GM23338 (cell line): ENCODE data around the gene NGFR. TPM values are rescaled to one million over a fixed set of nuclear protein-coding genes. Genes with fewer than 3 reads are reported as not detected.

ENCODE experiments used
- ATAC-seq: fragments of 200-7000 bp; cut with Tn5 transposase; 3 replicates; pipeline ENCODE4 v1.9.1; 2020
- DNase-seq: peaks from one replicate; pipeline ENCODE4 v3.0.0-alpha.2; 2015; ENCODE audit warnings: low spot score
- H2AFZ ChIP-seq: fragments of 200-600 bp; sonication (generic); 2 replicates; pipeline ENCODE4 v1.8.0; 2016; ENCODE audit warnings: antibody characterized with exemption, mild to moderate bottlenecking, moderate library complexity
- H3F3A ChIP-seq: fragments of 200-600 bp; sonication (generic); replicated peaks from 2 replicates; pipeline ENCODE4 v1.8.0; 2017; ENCODE audit warnings: antibody characterized with exemption, mixed run types, low read depth
- H3K27ac ChIP-seq: fragments of 200-600 bp; sonication (generic); 2 replicates; pipeline ENCODE4 v1.6.1; 2016; ENCODE audit warnings: low read depth
- H3K27me3 ChIP-seq: fragments of 200-600 bp; sonication (generic); 2 replicates; pipeline ENCODE4 v1.8.0; 2016; ENCODE audit warnings: mild to moderate bottlenecking, mixed run types, moderate library complexity; ENCODE audit not compliant: insufficient read depth
- H3K36me3 ChIP-seq: fragments of 200-600 bp; sonication (generic); 2 replicates; pipeline ENCODE4 v1.8.0; 2016; ENCODE audit warnings: mild to moderate bottlenecking; ENCODE audit not compliant: insufficient read depth
- H3K4me1 ChIP-seq: fragments of 200-600 bp; sonication (generic); 2 replicates; pipeline ENCODE4 v1.8.0; 2016; ENCODE audit warnings: mild to moderate bottlenecking, moderate library complexity; ENCODE audit not compliant: insufficient read depth
- H3K4me2 ChIP-seq: fragments of 200-600 bp; sonication (generic); 2 replicates; pipeline ENCODE4 v1.7.1; 2017; ENCODE audit warnings: mixed run types
- H3K4me3 ChIP-seq: fragments of 200-600 bp; sonication (generic); 2 replicates; pipeline ENCODE4 v1.6.1; 2016; ENCODE audit warnings: mixed run types
- H3K79me2 ChIP-seq: fragments of 200-600 bp; sonication (generic); replicated peaks from 2 replicates; pipeline ENCODE4 v1.8.0; 2017; ENCODE audit warnings: mild to moderate bottlenecking; ENCODE audit not compliant: insufficient read depth
- H3K9me2 ChIP-seq: fragments of 200-600 bp; sonication (generic); 2 replicates; pipeline ENCODE4 v1.8.0; 2017; ENCODE audit not compliant: insufficient read depth
- H4K20me1 ChIP-seq: fragments of 200-600 bp; sonication (generic); replicated peaks from 2 replicates; pipeline ENCODE4 v1.8.0; 2017; ENCODE audit warnings: mild to moderate bottlenecking; ENCODE audit not compliant: insufficient read depth
- H3K27ac Mint-ChIP-seq: 2 replicates; pipeline ENCODE4 v1.8.0; 2020; ENCODE audit warnings: inconsistent platforms, mild to moderate bottlenecking, moderate library complexity, mixed read lengths
- H3K27me3 Mint-ChIP-seq: 3 replicates; pipeline ENCODE4 v1.8.0; 2022; ENCODE audit warnings: low read depth, mild to moderate bottlenecking, moderate library complexity, mixed read lengths, inconsistent platforms; ENCODE audit not compliant: insufficient read depth, poor library complexity
- H3K36me3 Mint-ChIP-seq: 3 replicates; pipeline ENCODE4 v1.8.0; 2021; ENCODE audit warnings: low read depth, mild to moderate bottlenecking, inconsistent platforms, moderate library complexity, mixed read lengths
- H3K4me1 Mint-ChIP-seq: 3 replicates; pipeline ENCODE4 v1.8.0; 2020; ENCODE audit warnings: mild to moderate bottlenecking, inconsistent platforms, mixed read lengths
- H3K4me3 Mint-ChIP-seq: 3 replicates; pipeline ENCODE4 v1.8.0; 2021; ENCODE audit warnings: moderate library complexity, mild to moderate bottlenecking, inconsistent platforms, mixed read lengths
- H3K9me3 Mint-ChIP-seq: 3 replicates; pipeline ENCODE4 v1.8.0; 2020; ENCODE audit warnings: moderate library complexity, mild to moderate bottlenecking, inconsistent platforms, mixed read lengths
- CTCF ChIP-seq, 2 experiments: fragments of 200-600 bp in 1 of 2; sonication (generic) in 1 of 2; conservative IDR thresholded peaks; 2 replicates each; pipeline versions ENCODE4 v1.5.1 to v1.6.1; 2016 to 2017; ENCODE audit warnings: antibody characterized with exemption in 2 of 2, low read depth in 2 of 2, mild to moderate bottlenecking in 2 of 2, moderate library complexity in 1 of 2
- ETS1 ChIP-seq: IDR thresholded peaks from 2 replicates; pipeline ENCODE4 v1.6.1; 2016; ENCODE audit warnings: antibody characterized with exemption
- EZH2phosphoT487 ChIP-seq: fragments of 200-600 bp; sonication (generic); IDR thresholded peaks from one replicate; pipeline ENCODE4 v1.8.1; 2018; ENCODE audit warnings: antibody characterized with exemption; ENCODE audit not compliant: unreplicated experiment
- JUNB ChIP-seq: IDR thresholded peaks from one replicate; pipeline ENCODE4 v1.6.1; 2016; ENCODE audit warnings: antibody characterized with exemption; ENCODE audit not compliant: unreplicated experiment
- NANOG ChIP-seq: IDR thresholded peaks from 2 replicates; pipeline ENCODE4 v1.6.1; 2016; ENCODE audit warnings: antibody characterized with exemption, borderline replicate concordance
- POLR2AphosphoS5 ChIP-seq: IDR thresholded peaks from 2 replicates; pipeline ENCODE4 v1.6.1; 2016; ENCODE audit warnings: antibody characterized with exemption, low read depth
- polyA plus RNA-seq: library from polyadenylated mRNA; unstranded; fragments of >200 nt; fragmentation: Nextera tagmentation; extraction: Ambion mirVana; gene quantifications from 2 replicates; pipeline ENCODE4 v1.2.1, GENCODE V29; 2016
- total RNA-seq: library from RNA; depleted of rRNA; stranded (reverse); fragments of >200 nt; shearing (Covaris generic); gene quantifications from 2 replicates; pipeline ENCODE4 v1.2.3, GENCODE V29; 2014

Gene NGFR
- total and polyA plus RNA-seq, 2 experiments from 2014 or later, result 2.8 to 6.9 TPM

- H3K27me3 ChIP-seq, result peaks cover 61% of the 10 kb centered on the region
- H3K4me3 Mint-ChIP-seq, result peak overlapping the region; percentile 73
These were observed 601 bp upstream of the NGFR start for GRCh38 chr17:49494399-49494985.

GRCh38 chr17:49495842-49496182 is 719 bp downstream of the NGFR start:
- Histone ChIP-seq H3K9me2 (no peaks in the 10 kb centered on the region), H2AFZ (peak overlapping the region; percentile 85), H3K4me1 (peaks cover 20% of the 10 kb centered on the region), H3K27ac (no peak overlapping the region), H3F3A (no peaks in the 10 kb centered on the region; the same call in 1 of the 2 replicates), H3K79me2 (no peaks in the 10 kb centered on the region), H4K20me1 (no peaks in the 10 kb centered on the region), H3K27me3 (peaks cover 75% of the 10 kb centered on the region), H3K36me3 (no peaks in the 10 kb centered on the region), H3K4me3 (peak overlapping the region; percentile 80), H3K4me2 (peak overlapping the region; percentile 97)
- H3K36me3 Mint-ChIP-seq, result no peaks in the 10 kb centered on the region
- DNase-seq (peak; percentile 61), ATAC-seq (peak; percentile 3)
- H3K9me3 Mint-ChIP-seq, result no peaks in the 10 kb centered on the region
- no peak overlapping the region for H3K27ac Mint-ChIP-seq
- H3K4me1 Mint-ChIP-seq, result peaks cover 24% of the 10 kb centered on the region
- peak overlapping the region; percentile 82 for H3K4me3 Mint-ChIP-seq
- H3K27me3 Mint-ChIP-seq, result peaks cover 50% of the 10 kb centered on the region
- TF ChIP-seq EZH2phosphoT487, result no peak

More at GRCh38 chr17:49494399-49494985, 601 bp upstream of the NGFR start:
- ATAC-seq (peak; percentile 1), DNase-seq (peak; percentile 56)
- no peak overlapping the region for H3K27ac Mint-ChIP-seq
- Histone ChIP-seq H3K9me2 (no peaks in the 10 kb centered on the region), H3K4me2 (peak overlapping the region; percentile 97), H3F3A (no peaks in the 10 kb centered on the region; the same call in 1 of the 2 replicates), H3K27ac (no peak overlapping the region), H3K79me2 (no peaks in the 10 kb centered on the region), H3K4me3 (peak overlapping the region; percentile 80), H2AFZ (0 out of 2 replicates have a peak overlapping the region, but pooled peaks have one; percentile 38), H3K4me1 (peaks cover 15% of the 10 kb centered on the region), H3K36me3 (no peaks in the 10 kb centered on the region), H4K20me1 (no peaks in the 10 kb centered on the region)
- peaks cover 44% of the 10 kb centered on the region for H3K27me3 Mint-ChIP-seq
- H3K36me3 Mint-ChIP-seq, result no peaks in the 10 kb centered on the region
- H3K4me1 Mint-ChIP-seq, result peaks cover 17% of the 10 kb centered on the region
- H3K9me3 Mint-ChIP-seq, result no peaks in the 10 kb centered on the region
- TF ChIP-seq JUNB (no peak), NANOG (no peak), POLR2AphosphoS5 (no peak), CTCF (conservative IDR thresholded peaks at IDR 0.05; ENCODE audit: low read depth in 2 of 2) (no peak), ETS1 (no peak)
